ENCODE data around the gene HRCT1.
"Not testable (repeated sequence)": the region's sequence is repeated elsewhere in the genome, so short reads cannot be mapped to it uniquely, and the experiment has no call there.

HRCT1 gene

GRCh38 chr9:35896570-35896969 lies 9.4 kb upstream of the HRCT1 start:
- DNase-seq (no peak), ATAC-seq (no peak)

- not testable (repeated sequence) for DNase-seq, ATAC-seq
These were observed 8.5 kb upstream of the HRCT1 start for GRCh38 chr9:35897376-35898099.

GRCh38 chr9:35898337-35898736 lies 7.7 kb upstream of the HRCT1 start:
- ATAC-seq (no peak), DNase-seq (no peak)

GRCh38 chr9:35899021-35899420 lies 7.0 kb upstream of the HRCT1 start:
- ATAC-seq = no peak
- no peak for DNase-seq

- DNase-seq (no peak), ATAC-seq (peak; percentile 47)
These were observed 3.0 kb upstream of the HRCT1 start for GRCh38 chr9:35903049-35903448.

GRCh38 chr9:35904338-35904737 lies 1.7 kb upstream of the HRCT1 start:
- ATAC-seq (no peak), DNase-seq (no peak)

- no peak for ATAC-seq
- DNase-seq = no peak
These were observed 786 bp upstream of the HRCT1 start for GRCh38 chr9:35905051-35905781.

- ATAC-seq (no peak), DNase-seq (no peak)
These were observed 1.1 kb downstream of the HRCT1 start for GRCh38 chr9:35906923-35907699.

GRCh38 chr9:35907711-35908503 lies 1.9 kb downstream of the HRCT1 start:
- DNase-seq (no peak), ATAC-seq (no peak)

GRCh38 chr9:35908504-35909125 lies 2.6 kb downstream of the HRCT1 start:
- DNase-seq (no peak), ATAC-seq (no peak)

- no peak for ATAC-seq
- DNase-seq = no peak
These were observed 3.3 kb downstream of the HRCT1 start, which contains the start of gene SPAAR for GRCh38 chr9:35909274-35909673. TSS of gene SPAAR (plus strand) at chr9:35909490. CDS start at chr9:35910464, 974 bp downstream.

- DNase-seq (no peak), ATAC-seq (no peak)
These were observed 3.9 kb downstream of the HRCT1 start for GRCh38 chr9:35909687-35910612.

GRCh38 chr9:35910613-35911359 lies 4.8 kb downstream of the HRCT1 start:
- DNase-seq (peak; percentile 28), ATAC-seq (peak; percentile 42)

- no peak for ATAC-seq
These were observed 5.7 kb downstream of the HRCT1 start for GRCh38 chr9:35911690-35912089.

GRCh38 chr9:35912791-35913400 lies 6.9 kb downstream of the HRCT1 start:
- ATAC-seq (no peak), DNase-seq (no peak)

More at GRCh38 chr9:35911690-35912089, 5.7 kb downstream of the HRCT1 start:
- no peak for DNase-seq

GRCh38 chr9:35913429-35913828 lies 7.4 kb downstream of the HRCT1 start:
- DNase-seq, ATAC-seq: not testable (repeated sequence)

GRCh38 chr9:35914301-35914807 lies 8.4 kb downstream of the HRCT1 start:
- no peak for DNase-seq
- peak; percentile 7 for ATAC-seq

GRCh38 chr9:35915681-35916294 lies 9.8 kb downstream of the HRCT1 start:
- DNase-seq (no peak), ATAC-seq (no peak)
